Renal cortex interstitium (tissue), 11 donors: Measurements from ENCODE around the gene EPHB2. TPM values are rescaled to one million over a fixed set of nuclear protein-coding genes. Genes with fewer than 3 reads are reported as not detected.
A peak's percentile ranks its signal among the peaks of the same experiment; 100 is the strongest.
"Not testable (repeated sequence)": the region's sequence is repeated elsewhere in the genome, so short reads cannot be mapped to it uniquely, and the experiment has no call there.

Experiments
- DNase-seq, 11 donors: peaks; one replicate each; pipeline ENCODE4 v3.0.0-alpha.2; 2013; ENCODE audit warnings: low read depth in 9 of 11, low spot score in 4 of 11; ENCODE audit errors: extremely low read depth in 1 of 11
- polyA plus RNA-seq, 3 donors: library from polyadenylated mRNA; unstranded; fragments of 120-200 nt; gene quantifications; one replicate each; pipeline ENCODE4 v1.2.1, GENCODE V29; 2013; ENCODE audit not compliant: insufficient read length in 3 of 3

Gene EPHB2
- polyA plus RNA-seq, 3 donors, result 11.8 to 16.1 (median 11.9) TPM

DNA sequence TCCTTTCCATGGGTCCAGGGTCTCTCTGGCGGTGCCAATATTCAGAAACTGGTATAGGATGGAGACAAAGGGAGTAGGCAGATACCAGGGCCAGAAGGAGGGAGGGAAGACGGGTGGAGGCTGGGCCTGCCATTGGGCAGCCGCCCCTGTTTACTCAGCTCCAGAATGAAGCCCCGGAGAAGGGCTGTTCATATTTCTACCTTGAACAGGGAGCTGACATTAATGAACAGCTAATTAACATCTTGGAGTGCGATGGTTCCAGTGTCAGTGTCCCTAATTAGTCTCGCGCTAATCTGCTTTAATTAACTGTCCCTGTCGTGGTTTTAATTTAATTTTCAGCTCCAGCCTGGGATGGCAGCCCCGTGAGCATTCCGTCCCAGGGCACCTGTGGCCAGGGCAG lies 113.8 kb downstream of the EPHB2 start:
- no peak for DNase-seq

DNA sequence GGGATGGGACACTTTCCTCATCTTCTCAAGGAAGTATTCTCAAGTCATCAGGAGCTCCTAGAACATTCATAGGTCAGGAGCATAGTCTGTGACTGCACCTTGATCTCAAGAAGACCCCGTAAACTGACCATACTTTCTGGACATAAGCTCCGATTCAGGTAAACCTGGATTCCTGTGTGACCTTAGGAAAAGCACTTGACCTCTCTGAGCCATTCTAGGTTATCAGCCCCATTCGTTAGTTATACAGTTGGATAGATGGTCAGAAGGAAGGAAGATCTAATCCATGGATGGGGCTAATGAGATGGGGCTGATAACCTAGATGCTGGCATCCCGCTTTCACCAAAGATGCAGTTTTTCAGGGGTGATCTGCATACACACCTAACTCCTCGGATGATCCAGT lies 114.3 kb downstream of the EPHB2 start:
- DNase-seq, result no peak

DNA sequence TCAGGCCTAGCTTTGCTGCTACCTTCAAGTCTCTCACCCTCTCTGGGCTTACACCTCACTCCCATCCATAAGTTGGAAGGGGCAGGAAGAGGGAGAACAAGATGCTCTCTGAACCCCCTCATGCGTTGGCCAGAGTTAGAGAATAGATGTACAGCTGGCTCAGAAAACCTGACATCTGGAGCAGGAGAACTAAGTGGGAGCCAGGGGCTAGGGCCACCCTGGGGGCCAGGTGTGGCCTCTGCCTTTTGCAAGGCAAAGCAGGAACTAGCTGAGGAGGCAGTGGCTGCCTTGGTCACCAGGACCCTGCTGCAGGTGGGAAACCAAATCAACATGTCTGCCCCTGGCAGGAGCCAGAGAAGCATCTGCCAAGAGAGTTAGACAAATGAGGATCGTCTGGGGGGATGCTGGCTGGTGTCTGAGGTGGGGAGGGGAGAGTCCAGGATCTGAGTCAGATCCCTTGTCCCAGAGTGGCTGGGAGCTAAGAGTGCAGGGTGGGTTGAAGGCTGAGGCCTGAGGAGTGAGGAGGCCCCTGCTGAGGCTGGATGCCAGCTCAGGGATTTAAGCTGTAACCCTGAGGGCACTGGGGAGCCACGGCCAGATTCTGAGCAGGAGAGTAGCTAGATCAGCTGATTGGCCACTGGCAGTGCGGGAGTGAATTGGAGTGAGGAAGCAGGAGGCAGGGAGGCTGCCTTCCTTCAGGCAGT lies 115.0 kb downstream of the EPHB2 start:
- DNase-seq, result no peak

DNA sequence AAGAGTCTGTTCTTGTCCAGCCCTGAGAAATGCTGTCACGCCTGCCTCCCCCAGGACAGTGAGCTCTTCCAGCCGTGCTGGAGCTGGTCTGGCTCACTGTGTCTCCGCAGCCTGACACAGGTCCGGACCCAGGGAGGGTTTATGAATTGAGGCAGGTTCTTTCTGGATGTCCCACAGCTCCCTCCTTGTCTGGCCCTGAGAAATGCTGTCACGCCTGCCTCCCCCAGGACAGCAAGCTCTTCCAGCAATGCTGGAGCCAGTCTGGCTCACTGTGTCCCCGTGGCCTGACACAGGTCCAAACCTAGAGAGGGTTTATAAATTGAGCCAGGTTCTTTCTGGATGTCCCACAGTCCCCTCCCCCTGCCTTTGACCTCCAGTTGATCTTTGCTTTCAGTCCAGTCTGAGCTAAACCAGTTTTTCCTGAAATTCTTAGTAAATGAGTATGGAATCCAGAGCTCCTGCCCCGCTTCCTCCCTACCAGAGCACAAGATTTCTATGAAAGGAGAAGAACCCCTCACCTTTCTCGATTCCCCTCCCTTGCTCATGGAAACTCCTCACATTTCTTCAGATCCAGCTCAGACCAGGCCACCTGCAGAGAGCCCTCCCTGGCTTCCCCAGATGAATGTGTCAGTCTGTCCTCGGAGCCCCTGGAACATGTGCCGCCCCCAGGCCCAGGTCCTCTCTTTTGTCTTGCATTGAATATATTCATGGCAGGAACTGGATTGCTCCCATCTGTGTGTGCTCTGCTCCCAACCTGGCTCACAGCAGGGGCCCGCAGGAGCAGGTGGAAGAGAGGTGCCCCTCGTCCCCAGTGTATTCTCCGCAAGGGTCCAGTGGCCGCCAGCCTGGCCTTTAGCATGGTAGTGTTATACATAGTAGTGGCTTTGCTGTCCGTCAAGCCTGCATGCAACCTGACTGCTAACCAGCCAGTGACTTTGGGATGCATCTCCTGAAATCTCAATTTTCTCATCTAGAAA lies 116.3 kb downstream of the EPHB2 start:
- peak in 10 of 11 donors; percentile 39 to 77 (median 58) for DNase-seq

DNA sequence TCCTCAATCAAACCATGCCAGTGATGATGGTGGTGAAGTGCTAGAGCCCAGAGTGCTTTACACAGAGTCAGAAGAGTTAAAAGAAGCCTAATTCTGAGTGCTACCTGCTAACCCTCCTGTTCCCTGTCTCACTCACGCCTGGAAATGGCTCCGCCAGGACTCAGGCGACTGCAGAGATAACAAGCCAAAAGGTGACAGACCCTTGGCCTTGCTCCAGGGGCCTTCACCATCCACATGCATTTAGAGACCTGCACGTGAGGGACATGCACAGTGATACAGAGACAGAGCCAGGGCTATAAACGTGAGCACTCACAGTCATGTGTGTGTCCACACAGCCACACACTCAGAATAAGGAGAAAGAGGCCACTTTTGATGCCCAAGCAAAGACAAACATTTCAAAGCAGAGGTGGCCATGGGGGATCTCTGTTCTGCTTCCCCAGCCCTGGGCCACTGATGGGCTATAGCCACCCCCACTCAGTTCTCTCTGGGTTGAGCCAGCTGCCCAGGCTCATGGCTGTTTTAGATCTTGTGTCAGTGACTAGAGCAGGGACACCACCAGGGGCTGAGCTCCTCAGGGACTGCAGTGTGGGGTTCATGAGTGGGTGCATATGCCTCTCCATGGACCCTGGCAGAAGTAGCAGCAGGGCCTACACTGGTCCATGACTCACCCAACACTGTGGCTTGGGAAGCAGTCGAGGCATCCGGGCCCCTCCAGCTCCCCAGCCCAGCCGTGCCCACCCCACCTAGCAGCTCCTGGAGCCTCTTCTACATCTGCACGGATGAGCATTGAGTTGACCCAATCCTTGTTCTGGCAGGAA lies 117.2 kb downstream of the EPHB2 start:
- no peak for DNase-seq

DNA sequence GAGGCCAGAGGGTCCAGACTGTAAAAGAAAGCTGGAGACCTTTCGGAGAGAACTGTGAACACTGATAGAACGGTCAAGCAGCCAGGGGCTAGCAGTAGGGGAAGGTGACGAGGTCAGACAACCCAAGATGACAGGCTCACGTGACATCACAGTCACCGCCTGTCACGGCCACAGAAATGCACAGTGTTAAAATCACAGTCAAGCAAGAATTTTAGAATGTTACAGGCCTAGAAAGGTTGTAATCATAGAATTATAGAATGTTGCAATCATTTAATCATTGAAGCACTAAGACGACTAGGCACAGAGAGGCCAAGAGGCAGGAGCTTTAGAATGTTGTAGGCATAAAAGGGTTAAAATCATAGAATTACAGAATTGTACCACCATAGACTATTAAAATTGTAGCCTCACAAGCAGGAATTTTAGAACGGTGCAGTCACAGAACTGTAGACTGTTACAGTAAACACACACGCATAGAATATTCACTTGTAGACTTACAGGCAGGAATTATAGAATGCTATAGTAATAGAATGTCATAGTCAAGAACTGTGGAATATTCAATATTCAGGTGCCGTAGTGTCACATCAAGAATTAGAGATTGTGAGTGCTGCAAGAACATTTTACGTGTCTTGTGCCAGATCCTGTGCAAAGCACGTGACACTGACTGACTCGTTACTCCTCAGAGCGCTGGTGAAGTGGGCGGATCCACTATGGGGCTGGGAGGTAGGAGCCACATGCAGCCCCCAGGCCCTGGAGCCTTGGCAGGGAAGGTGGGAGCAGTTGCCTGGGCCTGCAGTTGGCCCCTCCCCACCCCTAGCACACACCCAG lies 118.1 kb downstream of the EPHB2 start:
- DNase-seq, result no peak

DNA sequence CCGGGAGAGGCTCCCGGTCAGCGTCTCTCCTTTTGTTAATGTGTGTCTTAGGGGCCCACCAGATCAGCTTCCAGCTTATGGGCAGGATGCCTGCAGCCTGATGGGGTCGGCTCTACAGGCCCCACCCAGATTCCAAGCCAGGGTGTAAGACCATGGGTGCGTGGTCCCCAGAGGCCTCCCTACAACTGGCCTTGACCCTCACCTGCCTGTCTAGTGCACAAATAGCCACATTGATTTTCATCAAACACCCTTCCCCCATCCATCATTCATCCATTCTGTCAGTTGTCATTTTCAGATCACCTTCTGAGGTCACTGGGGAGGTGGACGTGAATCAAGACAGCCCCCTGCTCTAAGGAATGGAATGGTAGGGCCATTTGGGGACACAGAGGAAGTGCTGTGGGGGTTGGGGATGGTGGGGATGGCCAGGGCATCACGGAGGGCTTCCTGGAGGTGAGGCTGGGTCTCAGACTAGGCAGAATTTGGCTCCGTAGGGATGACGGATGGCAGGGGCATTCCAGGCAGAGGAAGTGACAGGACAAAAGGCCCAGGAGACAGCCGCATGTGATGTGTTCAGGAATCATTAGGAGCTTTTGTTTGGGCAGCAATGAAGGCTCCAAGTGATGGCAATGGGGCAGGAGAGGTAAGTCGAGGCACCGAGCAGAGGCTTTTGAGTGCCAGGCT lies 118.8 kb downstream of the EPHB2 start:
- no peak for DNase-seq

DNA sequence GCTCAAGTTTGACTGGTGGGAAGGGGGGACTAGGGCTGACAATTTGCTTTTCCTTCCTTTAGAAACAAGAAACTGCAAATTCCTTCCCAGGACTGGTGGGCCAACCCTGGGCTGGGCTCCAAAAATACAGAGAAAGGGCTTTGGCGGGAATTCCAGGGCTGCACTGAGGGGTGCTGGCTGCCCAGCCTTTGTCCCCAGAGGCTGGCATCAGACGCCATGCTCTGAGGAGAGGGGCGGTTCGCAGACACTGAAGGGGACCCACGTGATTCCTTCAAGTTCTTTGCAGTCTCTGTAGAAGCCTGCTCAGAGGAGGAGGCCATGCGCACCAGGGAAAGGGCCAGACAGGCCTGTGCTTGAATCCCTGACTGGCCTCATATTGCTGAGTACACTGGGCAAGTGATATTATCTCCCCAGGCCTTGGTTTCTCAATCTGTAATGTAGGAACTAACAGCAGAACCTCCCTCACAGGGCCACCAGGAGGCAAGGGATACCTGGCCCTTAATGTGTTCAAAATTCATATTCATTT lies 119.5 kb downstream of the EPHB2 start:
- no peak for DNase-seq

DNA sequence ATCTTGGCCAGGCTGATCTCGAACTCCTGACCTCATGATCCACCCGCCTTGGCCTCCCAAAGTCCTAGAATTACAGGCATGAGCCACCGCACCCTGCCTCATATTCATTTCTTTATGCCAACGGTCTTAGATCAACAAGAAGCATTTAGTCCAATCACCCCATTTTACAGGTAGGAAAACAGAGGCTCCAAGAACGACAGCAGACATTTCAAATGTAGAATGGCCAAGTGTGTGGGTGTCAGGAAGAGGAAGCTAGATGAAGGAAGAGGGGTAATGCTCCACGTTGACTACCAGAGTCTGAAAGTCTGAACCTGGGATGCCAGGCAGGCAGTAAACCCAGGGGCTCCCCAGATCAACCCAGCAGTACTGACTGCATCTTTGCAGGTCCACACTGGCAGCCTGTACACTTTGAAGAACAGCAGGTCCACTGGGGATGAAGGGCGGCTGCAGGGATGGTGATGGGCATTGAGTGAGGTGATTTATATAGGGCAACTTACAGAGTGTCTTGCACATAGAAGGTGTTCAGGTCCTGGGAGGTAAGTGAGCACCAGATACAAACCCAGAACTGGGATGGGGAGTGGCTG lies 120.2 kb downstream of the EPHB2 start:
- DNase-seq, result no peak

DNA sequence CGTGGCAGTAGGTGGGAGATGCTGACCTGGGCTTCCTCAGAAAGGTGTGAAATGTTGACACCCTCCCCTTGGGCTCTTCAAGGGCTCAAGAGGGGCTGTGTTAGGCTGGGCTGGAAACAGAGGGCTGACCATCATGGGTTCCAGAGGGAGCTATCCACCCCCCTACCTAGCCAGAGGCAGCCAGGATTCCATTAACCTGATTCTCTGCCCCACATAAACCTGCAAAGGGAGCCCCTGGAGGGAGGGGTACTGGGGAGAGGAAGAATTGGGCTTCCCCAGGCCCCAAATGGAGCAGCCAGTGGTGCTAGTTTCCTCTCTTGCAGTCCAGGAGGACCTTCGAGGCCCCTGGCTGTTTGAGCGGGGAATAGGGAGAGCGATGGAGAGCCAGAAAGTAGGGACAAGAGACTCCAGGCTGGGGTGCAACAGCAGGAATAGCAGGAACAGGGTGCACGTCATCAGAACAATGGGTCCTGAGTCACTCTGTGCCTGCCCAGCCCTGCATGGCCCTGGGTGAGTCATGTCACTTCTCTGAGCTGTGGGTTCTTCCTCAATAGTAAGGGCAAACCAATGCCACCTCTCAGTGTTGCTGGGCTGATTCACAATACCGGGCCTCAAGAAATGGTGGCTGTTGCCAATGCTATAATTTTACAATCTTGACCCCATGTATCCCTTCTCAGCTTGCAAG lies 121.2 kb downstream of the EPHB2 start:
- no peak for DNase-seq

DNA sequence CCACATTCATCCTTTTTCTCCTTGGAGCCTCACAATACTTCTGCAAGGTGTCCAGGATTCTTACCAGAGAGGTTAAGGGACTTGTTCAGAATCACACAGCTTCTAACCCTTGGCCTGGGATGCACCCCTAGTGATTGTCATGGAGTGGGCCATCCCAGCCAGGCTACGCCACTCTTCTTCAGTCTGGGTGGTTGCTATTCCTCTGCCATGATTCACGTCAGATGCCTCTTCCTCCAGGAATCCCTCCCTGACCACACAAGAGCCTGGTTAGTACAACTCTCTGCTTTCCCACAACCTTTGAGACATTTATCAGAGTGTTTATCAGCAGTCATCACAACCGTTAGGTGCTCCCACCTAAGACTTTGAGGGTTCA lies 121.8 kb downstream of the EPHB2 start:
- no peak for DNase-seq

DNA sequence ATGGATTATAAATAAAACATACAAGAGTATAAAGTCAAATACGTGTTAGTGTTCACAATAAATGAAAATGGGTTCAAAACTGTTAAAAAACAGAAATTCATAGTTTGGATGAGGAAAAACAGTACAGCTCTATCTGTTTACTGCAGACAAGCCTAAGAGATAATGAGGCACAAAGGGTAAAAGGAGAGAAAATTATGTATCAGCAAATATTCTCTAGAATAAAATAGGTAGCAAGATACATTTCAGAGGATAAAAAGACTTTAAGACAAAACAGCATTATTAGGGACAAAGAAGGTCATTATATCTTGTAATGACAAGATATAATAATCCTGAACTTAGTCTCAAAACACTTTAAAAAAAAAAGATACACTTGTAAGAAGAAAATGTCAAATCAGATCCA lies 123.1 kb downstream of the EPHB2 start:
- no peak for DNase-seq

DNA sequence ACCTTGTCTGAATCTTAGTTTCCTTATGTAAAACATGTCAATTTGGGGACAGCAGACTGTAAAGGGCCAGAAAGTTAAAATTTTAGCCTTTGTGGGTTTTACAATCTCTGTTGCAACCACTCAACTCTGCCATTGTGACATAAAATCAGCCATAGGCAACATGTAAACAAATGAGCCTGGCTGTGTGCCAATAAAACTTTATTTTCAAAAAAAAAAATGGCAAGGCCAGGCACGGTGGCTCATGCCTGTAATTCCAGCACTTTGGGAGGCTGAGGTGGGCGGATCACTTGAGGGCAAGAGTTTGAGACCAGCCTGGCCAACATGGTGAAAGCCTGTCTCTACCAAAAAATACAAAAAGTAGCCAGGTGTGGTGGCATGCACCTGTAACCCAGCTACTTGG lies 123.8 kb downstream of the EPHB2 start:
- DNase-seq, result not testable (repeated sequence)

DNA sequence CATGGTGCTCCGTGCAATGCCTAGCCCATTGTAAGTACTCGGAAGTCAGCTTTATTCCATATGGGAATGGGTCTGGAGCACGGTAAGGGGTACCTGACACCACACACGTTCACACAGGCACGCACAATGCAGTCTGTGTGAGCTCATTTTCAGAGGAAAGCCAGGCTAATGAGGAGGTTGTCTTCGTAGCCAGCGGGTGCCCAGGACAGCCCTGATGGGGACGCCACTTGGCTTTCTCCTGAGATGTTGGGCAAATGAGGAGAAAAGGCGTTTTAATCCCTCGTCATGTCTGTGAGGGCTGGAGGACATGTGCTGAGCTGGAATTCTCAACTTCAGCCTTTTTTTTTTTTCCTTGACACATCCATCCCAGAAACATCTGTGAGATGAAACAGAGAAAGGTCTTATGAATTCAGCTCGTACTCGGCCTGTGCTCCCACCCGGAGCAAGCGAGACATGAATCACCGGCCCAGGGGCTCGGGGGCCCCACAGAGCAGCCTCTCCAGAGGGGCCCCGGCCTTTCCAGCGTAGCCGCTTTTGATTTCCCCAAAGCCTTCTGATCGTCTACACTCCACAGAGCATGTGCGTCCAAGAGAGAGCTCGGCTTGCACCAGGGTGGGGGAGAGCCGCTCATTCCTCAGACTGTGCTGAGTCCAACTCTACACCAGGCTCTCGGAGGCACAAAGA lies 125.1 kb downstream of the EPHB2 start:
- no peak for DNase-seq

DNA sequence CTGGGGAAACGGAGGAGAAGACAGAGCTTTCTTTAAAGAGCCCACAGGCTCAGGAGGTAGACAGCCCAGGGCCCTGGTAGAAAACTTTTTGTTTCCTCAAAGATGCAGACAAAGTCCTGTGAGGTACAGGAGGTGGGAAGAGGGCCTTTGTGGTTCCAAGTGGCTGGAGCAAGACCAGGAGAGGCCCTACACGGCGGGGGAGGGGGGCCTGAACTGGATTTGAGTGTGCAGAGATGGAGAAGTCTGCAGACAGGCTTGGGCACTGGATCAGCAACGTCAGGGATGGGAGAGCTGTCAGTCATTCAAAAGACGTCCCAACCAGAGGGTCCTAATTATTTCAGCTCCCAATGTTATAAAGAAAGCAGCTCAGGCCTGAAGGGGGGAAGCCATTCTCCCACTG lies 126.2 kb downstream of the EPHB2 start:
- no peak for DNase-seq

DNA sequence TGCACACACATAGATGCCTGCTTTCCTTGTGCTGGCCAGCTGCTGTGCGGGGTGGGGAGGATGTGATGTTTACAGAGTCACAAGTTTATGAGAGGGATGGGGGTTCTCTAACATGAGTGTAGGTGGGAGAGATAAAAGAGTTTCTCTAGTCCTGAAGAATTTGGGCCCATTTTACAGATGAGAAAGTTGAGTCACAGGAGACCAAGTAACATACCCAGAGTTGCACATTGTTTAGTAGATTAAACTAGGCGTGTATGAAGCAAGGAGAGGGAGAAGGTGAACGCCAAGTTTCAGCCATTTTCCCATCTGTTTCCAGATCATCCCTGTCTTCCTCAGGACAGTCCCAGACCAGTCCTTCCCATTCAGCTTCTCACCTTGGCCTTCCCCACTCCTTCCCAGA lies 126.7 kb downstream of the EPHB2 start:
- DNase-seq, result no peak

DNA sequence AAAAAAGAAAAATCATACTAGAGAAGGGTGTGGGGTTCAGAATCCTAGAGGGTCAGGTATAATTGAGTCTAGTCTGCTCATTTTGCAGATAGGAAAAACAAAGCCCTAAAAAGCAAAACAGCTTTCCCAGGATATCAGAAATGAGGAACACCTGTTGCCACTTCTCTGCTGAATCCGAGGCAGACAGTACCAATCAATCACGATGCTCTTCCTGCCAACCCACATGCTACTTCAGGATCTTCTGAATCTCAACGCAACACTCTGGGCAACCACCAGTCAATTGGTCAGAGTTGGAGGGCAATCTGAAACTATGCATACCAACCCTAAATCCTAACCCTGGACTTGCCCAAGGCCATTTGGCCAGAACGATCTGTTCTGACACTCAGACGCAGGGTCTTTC lies 128.3 kb downstream of the EPHB2 start:
- DNase-seq, result no peak
